GM12878 (cell line): ENCODE results near the gene RPLP2. TPM values are rescaled to one million over a fixed set of nuclear protein-coding genes. Genes with fewer than 3 reads are reported as not detected.
A peak's percentile ranks its signal among the peaks of the same experiment; 100 is the strongest.

Experiments
- CHD1 ChIP-seq: IDR thresholded peaks from 2 replicates; pipeline ENCODE4 v1.6.1; 2012; ENCODE audit warnings: low read depth, low read length, improper control_type of control experiment
- CHD2 ChIP-seq: IDR thresholded peaks from 2 replicates; pipeline ENCODE4 v1.6.1; 2011; ENCODE audit warnings: low read depth, low read length, improper control_type of control experiment, borderline replicate concordance
- CREB1 ChIP-seq: IDR thresholded peaks from 2 replicates; pipeline ENCODE4 v1.6.1; 2012; ENCODE audit warnings: low read depth, mild to moderate bottlenecking, inconsistent platforms
- DPF2 ChIP-seq: fragments of 450-650 bp; IDR thresholded peaks from 2 replicates; pipeline ENCODE4 v1.6.1; 2017; ENCODE audit warnings: mild to moderate bottlenecking
- MEF2B ChIP-seq: fragments of 450-650 bp; IDR thresholded peaks from 2 replicates; pipeline ENCODE4 v1.6.1; 2018; ENCODE audit warnings: mild to moderate bottlenecking, moderate library complexity; ENCODE audit not compliant: partially characterized antibody, poor library complexity, severe bottlenecking
- MYB ChIP-seq: fragments of 150-350 bp; IDR thresholded peaks from 2 replicates; pipeline ENCODE4 v1.6.1; 2014; ENCODE audit warnings: mild to moderate bottlenecking, low read depth, low read length, borderline replicate concordance
- NBN ChIP-seq: fragments of 450-650 bp; IDR thresholded peaks from 2 replicates; pipeline ENCODE4 v1.6.1; 2016
- POLR2A ChIP-seq: IDR thresholded peaks from 2 replicates; pipeline ENCODE4 v1.6.1; 2011; ENCODE audit warnings: low read depth, mild to moderate bottlenecking, low read length
- RELA ChIP-seq: fragments of 450-650 bp; IDR thresholded peaks from 2 replicates; pipeline ENCODE4 v1.8.0; 2014; ENCODE audit warnings: borderline replicate concordance; ENCODE audit not compliant: partially characterized antibody
- ZNF687 ChIP-seq: fragments of 450-650 bp; IDR thresholded peaks from 2 replicates; pipeline ENCODE4 v1.6.1; 2017; ENCODE audit warnings: mild to moderate bottlenecking, moderate library complexity
- polyA plus RNA-seq, 11 experiments: library from polyadenylated mRNA; depleted of rRNA in 4 of 11; unstranded in 6 of 11; stranded (reverse) in 5 of 11; fragments of >200 nt; fragmentation: Nextera tagmentation in 4 of 11; fragmentation: Illumina TruSeq in 1 of 11; extraction: Ambion mirVana in 4 of 11; extraction: Trizol in 1 of 11; gene quantifications; 1 replicate in 1 of 11; 2 replicates in 10 of 11; pipeline versions ENCODE4 v1.2.1 to v1.2.3, GENCODE V29; 2011 to 2016; ENCODE audit warnings: inconsistent platforms in 2 of 11, missing spikeins in 2 of 11, low read depth in 1 of 11
- total RNA-seq, 4 experiments: library from RNA; depleted of rRNA in 3 of 4; stranded (reverse); fragments of >200 nt in 3 of 4; fragmentation: Illumina TruSeq in 1 of 4; extraction: Trizol in 1 of 4; gene quantifications; 2 replicates each; pipeline versions ENCODE4 v1.2.1 to v1.2.3, GENCODE V29; 2013 to 2021

Gene RPLP2
- total and polyA plus RNA-seq, 10 of the 15 experiments (the other 5 are each of a cell fraction or from before 2014, with no cell fraction given): 488 to 3,558 (median 1,481) TPM

- TF ChIP-seq ZNF687 (peak; percentile 55; the same call in 1 of the 2 replicates), CHD1 (no peak), MEF2B (peak; percentile 78), NBN (0 out of 2 replicates have a peak, but pooled peaks have one; percentile 37), CREB1 (0 out of 2 replicates have a peak, but pooled peaks have one; percentile 8), CHD2 (0 out of 2 replicates have a peak, but pooled peaks have one; percentile 63), DPF2 (peak; percentile 85), MYB (no peak), RELA (no peak), POLR2A (peak; percentile 74)
Observed at GRCh38 chr11:827146-827896, 17.6 kb downstream of the RPLP2 start (continued).
